HepG2 (cell line): ENCODE results near the gene SERPINI1. TPM values are rescaled to one million over a fixed set of nuclear protein-coding genes. Genes with fewer than 3 reads are reported as not detected.

ENCODE experiments used
- ATAC-seq: fragments of 200-7000 bp; cut with Tn5 transposase; 3 replicates; pipeline ENCODE4 v1.9.1; 2020; ENCODE audit warnings: mild to moderate bottlenecking, moderate library complexity
- Bru-seq: library from RNA; stranded (reverse); fragments of 400-500 nt; gene quantifications from one replicate; lab custom pipeline; 2021; lab: Mats Ljungman, UMichigan
- BruChase-seq, 2 experiments: library from RNA; stranded (reverse); fragments of 400-500 nt; gene quantifications; one replicate each; lab custom pipeline; 2021; lab: Mats Ljungman, UMichigan
- BruUV-seq: library from RNA; stranded (reverse); fragments of 400-500 nt; replicated peaks from 2 replicates; lab custom pipeline; 2021; lab: Mats Ljungman, UMichigan
- CTCF ChIA-PET: fragments of 300-600 bp; formaldehyde crosslinking; extraction: SDS; loops from one replicate; lab custom pipeline; 2021; ENCODE audit warnings: low total read pairs, inconsistent platforms, low intra/inter-chr PET ratio; lab: Yijun Ruan, JAX
- POLR2A ChIA-PET: fragments of 350-600 bp; sonication (Branson Sonifier 250); formaldehyde crosslinking; loops from one replicate; lab custom pipeline; 2020; ENCODE audit warnings: antibody characterized with exemption, inconsistent platforms; lab: Yijun Ruan, JAX
- DNase-seq: peaks from one replicate; pipeline ENCODE4 v3.0.0-alpha.2; 2015; ENCODE audit warnings: low spot score
- FAIRE-seq: peaks from 3 replicates; lab custom pipeline; 2011; peaks lifted over from hg19 to GRCh38; lab: Jason Lieb, UNC
- H2AFZ ChIP-seq: one replicate; pipeline ENCODE4 v1.6.1; 2011; ENCODE audit warnings: low read length, inconsistent platforms
- H3K27ac ChIP-seq: fragments of 300-600 bp; 3 replicates; pipeline ENCODE4 v1.8.0; 2011; ENCODE audit warnings: mixed run types, mild to moderate bottlenecking, mixed read lengths, low read length, inconsistent platforms; ENCODE audit not compliant: insufficient read depth; ENCODE audit errors: extremely low read length
- H3K27me3 ChIP-seq, 2 experiments: fragments of 200-600 bp in 1 of 2; 2 replicates in 1 of 2; 3 replicates in 1 of 2; pipeline versions ENCODE4 v1.6.0 to v1.8.0; 2011; ENCODE audit warnings: low read length in 2 of 2, mild to moderate bottlenecking in 2 of 2, moderate library complexity in 2 of 2, inconsistent platforms in 1 of 2; ENCODE audit not compliant: insufficient read depth in 2 of 2, control insufficient read depth in 1 of 2
- H3K36me3 ChIP-seq, 2 experiments: fragments of 200-600 bp in 1 of 2; replicated peaks in 1 of 2; 2 replicates in 1 of 2; 3 replicates in 1 of 2; pipeline versions ENCODE4 v1.5.1 to v1.8.0; 2011; ENCODE audit warnings: low read length in 2 of 2, inconsistent platforms in 1 of 2; ENCODE audit not compliant: insufficient read depth in 2 of 2, control insufficient read depth in 1 of 2
- H3K4me1 ChIP-seq: 2 replicates; pipeline ENCODE4 v1.5.1; 2012; ENCODE audit warnings: low read length, inconsistent platforms; ENCODE audit not compliant: insufficient read depth
- H3K4me2 ChIP-seq: 2 replicates; pipeline ENCODE4 v1.6.0; 2011; ENCODE audit warnings: low read depth, low read length, inconsistent platforms
- H3K4me3 ChIP-seq, 3 experiments: fragments of 200-600 bp in 1 of 3; sonication (generic), shearing (Covaris generic) in 1 of 3; replicated peaks in 1 of 3; 2 replicates each; pipeline ENCODE4 v1.5.1; 2011 to 2016; ENCODE audit warnings: low read length in 3 of 3, inconsistent platforms in 2 of 3, low read depth in 2 of 3, mild to moderate bottlenecking in 2 of 3, control low read depth in 1 of 3, mixed read lengths in 1 of 3; ENCODE audit not compliant: insufficient read depth in 1 of 3
- H3K79me2 ChIP-seq: one replicate; pipeline ENCODE4 v1.6.1; 2011; ENCODE audit warnings: low read length, inconsistent platforms; ENCODE audit not compliant: insufficient read depth
- H3K9ac ChIP-seq: 2 replicates; pipeline ENCODE4 v1.6.0; 2011; ENCODE audit warnings: mild to moderate bottlenecking, low read depth, low read length, inconsistent platforms; ENCODE audit not compliant: insufficient read depth
- H3K9me3 ChIP-seq: 2 replicates; pipeline ENCODE4 v1.5.1; 2012; ENCODE audit warnings: mild to moderate bottlenecking, low read length
- H4K20me1 ChIP-seq: 2 replicates; pipeline ENCODE4 v1.6.0; 2011; ENCODE audit warnings: inconsistent platforms, mild to moderate bottlenecking, low read length, moderate library complexity; ENCODE audit not compliant: insufficient read depth
- ASH2L ChIP-seq: fragments of 300-600, 200-600 bp; sonication (generic); IDR thresholded peaks from 2 replicates; pipeline ENCODE4 v1.7.0; 2017; ENCODE audit warnings: low read depth, mild to moderate bottlenecking, moderate library complexity, mixed read lengths, low read length; ENCODE audit not compliant: insufficient read length
- FOXA1 ChIP-seq, 2 experiments: fragments of 450-650 bp in 1 of 2; sonication (generic) in 1 of 2; formaldehyde crosslinking in 1 of 2; IDR thresholded peaks; 2 replicates each; pipeline versions ENCODE4 v1.4.0 to v1.6.1; 2016 to 2020; ENCODE audit warnings: missing genetic modification reagents in 1 of 2
- KDM3A ChIP-seq: IDR thresholded peaks from 2 replicates; pipeline ENCODE4 v1.6.1; 2018; ENCODE audit warnings: low read depth, missing compliant biosample characterization
- KDM6A ChIP-seq: IDR thresholded peaks from 2 replicates; pipeline ENCODE4 v1.6.1; 2016; ENCODE audit warnings: low read depth
- MIER3 ChIP-seq: IDR thresholded peaks from 2 replicates; pipeline ENCODE4 v1.6.1; 2016; ENCODE audit warnings: missing compliant biosample characterization, borderline replicate concordance
- ZNF567 ChIP-seq: sonication (generic); formaldehyde crosslinking; IDR thresholded peaks from 2 replicates; pipeline ENCODE4 v1.8.1; 2023; ENCODE audit warnings: mild to moderate bottlenecking, missing genetic modification reagents, borderline replicate concordance
- ZSCAN9 ChIP-seq: IDR thresholded peaks from 2 replicates; pipeline ENCODE4 v1.6.1; 2016; ENCODE audit warnings: borderline replicate concordance
- WGBS: methylation state at CpG from one replicate; pipeline ENCODE4 v1.1.6; 2017; ENCODE audit warnings: low lambda C conversion rate; 5-methylcytosine and 5-hydroxymethylcytosine counted together
- in situ Hi-C: cut with HindIII; loops from 2 replicates; pipeline ENCODE4 v1.10.0; 2017; ENCODE audit warnings: low pct_unique_long_range_greater_than_20kb; ENCODE audit not compliant: extremely low pct_ligation_motif_present
- intact Hi-C: fragments of 100-400 bp; cut with micrococcal nuclease; formaldehyde crosslinking; loops from one replicate; pipeline ENCODE4 v1.10.0; 2022; ENCODE audit not compliant: unreplicated experiment
- long read RNA-seq, 2 experiments: library from RNA in 1 of 2; library from polyadenylated mRNA in 1 of 2; stranded (forward) in 1 of 2; unstranded in 1 of 2; transcript quantifications; one replicate each; pipeline ENCODE4 v2.0.0, GENCODE V29; 2019 to 2022
- polyA minus RNA-seq, 3 experiments: library from RNA; depleted of rRNA, polyadenylated mRNA; stranded (reverse); fragments of >200 nt; gene quantifications; 2 replicates each; pipeline ENCODE4 v1.2.3, GENCODE V29; 2011; ENCODE audit warnings: low replicate concordance in 1 of 3
- polyA plus RNA-seq, 8 experiments: library from polyadenylated mRNA; depleted of rRNA in 3 of 8; stranded (reverse) in 7 of 8; unstranded in 1 of 8; fragments of >200 nt; fragmentation: Illumina TruSeq in 4 of 8; extraction: Trizol in 4 of 8; gene quantifications; 2 replicates each; pipeline versions ENCODE4 v1.2.1 to v1.2.3, GENCODE V29; 2011 to 2016; ENCODE audit warnings: low read depth in 4 of 8, missing spikeins in 1 of 8, mixed read lengths in 1 of 8; ENCODE audit not compliant: insufficient read depth in 1 of 8
- total RNA-seq, 5 experiments: library from RNA; depleted of rRNA; stranded (reverse); fragments of >200 nt; fragmentation: Illumina TruSeq; extraction: Trizol; gene quantifications; 2 replicates each; pipeline ENCODE4 v1.2.3, GENCODE V29; 2016; ENCODE audit warnings: low read depth in 1 of 5
- TF ChIP-seq, protein P1 (sequence below): sonication (generic); formaldehyde crosslinking; IDR thresholded peaks from 2 replicates; pipeline ENCODE4 v1.8.1; 2023; ENCODE audit warnings: mild to moderate bottlenecking, missing genetic modification reagents, borderline replicate concordance
- TF ChIP-seq, protein P2 (sequence below): sonication (generic); formaldehyde crosslinking; IDR thresholded peaks from 2 replicates; pipeline ENCODE4 v1.8.0; 2022; ENCODE audit warnings: missing genetic modification reagents, mild to moderate bottlenecking, moderate library complexity, borderline replicate concordance
- TF ChIP-seq, protein P3 (sequence below): sonication (generic); formaldehyde crosslinking; IDR thresholded peaks from 2 replicates; pipeline ENCODE4 v1.8.1; 2023; ENCODE audit warnings: mild to moderate bottlenecking, inconsistent platforms, moderate library complexity, missing genetic modification reagents, borderline replicate concordance

The SERPINI1 gene, protein sequence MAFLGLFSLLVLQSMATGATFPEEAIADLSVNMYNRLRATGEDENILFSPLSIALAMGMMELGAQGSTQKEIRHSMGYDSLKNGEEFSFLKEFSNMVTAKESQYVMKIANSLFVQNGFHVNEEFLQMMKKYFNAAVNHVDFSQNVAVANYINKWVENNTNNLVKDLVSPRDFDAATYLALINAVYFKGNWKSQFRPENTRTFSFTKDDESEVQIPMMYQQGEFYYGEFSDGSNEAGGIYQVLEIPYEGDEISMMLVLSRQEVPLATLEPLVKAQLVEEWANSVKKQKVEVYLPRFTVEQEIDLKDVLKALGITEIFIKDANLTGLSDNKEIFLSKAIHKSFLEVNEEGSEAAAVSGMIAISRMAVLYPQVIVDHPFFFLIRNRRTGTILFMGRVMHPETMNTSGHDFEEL
- 8.5 and 14.7 TPM in 2 replicates for total RNA-seq (2016; rRNA removed; fragmentation: Illumina TruSeq; extraction: Trizol)
- 1.0 and 1.9 TPM in 2 replicates for total RNA-seq (2016; cell fraction: cytosol; rRNA removed; fragmentation: Illumina TruSeq; extraction: Trizol; ENCODE audit: low read depth)
- total RNA-seq (2016; cell fraction: insoluble cytoplasmic fraction; rRNA removed; fragmentation: Illumina TruSeq; extraction: Trizol), result 7.8 and 17.4 TPM in 2 replicates
- 1.4 and 3.1 TPM in 2 replicates for total RNA-seq (2016; cell fraction: membrane; rRNA removed; fragmentation: Illumina TruSeq; extraction: Trizol)
- 13.6 and 13.9 TPM in 2 replicates for total RNA-seq (2016; cell fraction: nucleus; rRNA removed; fragmentation: Illumina TruSeq; extraction: Trizol)
- polyA plus RNA-seq (2011; rRNA removed), result 29.7 and 58.0 TPM in 2 replicates
- polyA plus RNA-seq (2011; cell fraction: cytosol; rRNA removed), result 18.1 and 23.0 TPM in 2 replicates
- 3.2 and 3.8 TPM in 2 replicates for polyA plus RNA-seq (2011; cell fraction: nucleus; rRNA removed)
- polyA plus RNA-seq (2012), result 11.2 and 25.4 TPM in 2 replicates
- 0.75 and 1.2 TPM in 2 replicates for polyA plus RNA-seq (2016; cell fraction: cytosol; fragmentation: Illumina TruSeq; extraction: Trizol; ENCODE audit: low read depth)
- 5.9 and 7.8 TPM in 2 replicates for polyA plus RNA-seq (2016; cell fraction: insoluble cytoplasmic fraction; fragmentation: Illumina TruSeq; extraction: Trizol; ENCODE audit: low read depth)
- 1.2 and 1.8 TPM in 2 replicates for polyA plus RNA-seq (2016; cell fraction: membrane; fragmentation: Illumina TruSeq; extraction: Trizol; ENCODE audit: low read depth)
- 12.4 and 19.9 TPM in 2 replicates for polyA plus RNA-seq (2016; cell fraction: nucleus; fragmentation: Illumina TruSeq; extraction: Trizol; ENCODE audit: insufficient read depth, low read depth)
- polyA minus RNA-seq (2011; rRNA and poly(A)+ RNA removed; ENCODE audit: low replicate concordance), result 1.8 and 7.1 TPM in 2 replicates
- 16.4 and 18.8 TPM in 2 replicates for polyA minus RNA-seq (2011; cell fraction: cytosol; rRNA and poly(A)+ RNA removed)
- polyA minus RNA-seq (2011; cell fraction: nucleus; rRNA and poly(A)+ RNA removed), result 12.2 and 14.2 TPM in 2 replicates
- percentile 47 among the genes with signal in this experiment for Bru-seq, nascent RNA
- BruChase-seq, experiment 1, labeled RNA remaining after a 6-hour chase, result percentile 35 among the genes with signal in this experiment
- percentile 41 among the genes with signal in this experiment for BruChase-seq, experiment 2, labeled RNA remaining after a 2-hour chase
- long read RNA-seq, experiment 1, transcript SERPINI1-202 (9 exons, 1,890 nt), result major isoform, 27 of 29 reads
- long read RNA-seq, experiment 1, partial matches to known transcripts, result 0 of 29 reads
- long read RNA-seq, experiment 1, other reads (novel, unspliced or antisense), result 2 of 29 reads
- long read RNA-seq, experiment 2, transcript SERPINI1-202 (9 exons, 1,890 nt), result major isoform, 14 of 19 reads
- long read RNA-seq, experiment 2, partial matches to known transcripts, result 2 of 19 reads
- long read RNA-seq, experiment 2, other reads (novel, unspliced or antisense), result 2 of 19 reads

GRCh38 chr3:167735233-167736138, at the start of gene SERPINI1:
SERPINI1 (plus strand) TSS chr3:167735721; CDS start chr3:167789129, 53,408 bp downstream.
- no peaks in the 10 kb centered on the region for H3K36me3 ChIP-seq
- peaks cover 0 to 4% of the 10 kb centered on the region in 2 experiments; a peak in 1 of 5 replicates for H3K27me3 ChIP-seq
- ChIA-PET CTCF (no interaction called here), POLR2A (interaction anchor here (0.7 to 1.4 kb wide), 5 partner anchors 11 to 147 kb away, joined by 3 to 4 read pairs (median 3); no protein-coding TSS in a partner anchor)
- peaks cover 14% of the 10 kb centered on the region for H4K20me1 ChIP-seq
- H3K9me3 ChIP-seq, result no peaks in the 10 kb centered on the region
- peaks cover 59% of the 10 kb centered on the region for H3K79me2 ChIP-seq
- BruUV-seq, result no TSS peak
- H3K4me2 ChIP-seq, result peak within 1 kb of the TSS; percentile 76
- WGBS, result under 1% methylated on average over 29 of the region's 37 CpGs
- peaks cover 69% of the 10 kb centered on the region for H3K4me1 ChIP-seq
- intact Hi-C loops (loop anchor here (2.0 to 10.0 kb wide), 4 partner anchors 38 to 359 kb away; partner anchors contain the start of gene GOLIM4), in situ Hi-C loops (no loop called here)
- FAIRE-seq, result peak; percentile 56
- peak within 1 kb of the TSS; percentile 88 for H2AFZ ChIP-seq
- peak within 1 kb of the TSS; percentile 95 to 98 (median 98) for H3K4me3 ChIP-seq
- peak within 1 kb of the TSS; percentile 84 for H3K9ac ChIP-seq
- peak; percentile 89 for DNase-seq
- ATAC-seq, result peak; percentile 84
- H3K27ac ChIP-seq, result peak within 1 kb of the TSS; percentile 97
- TF ChIP-seq KDM6A (CRISPR knock-in tag) (no peak), ASH2L (peak; percentile 58), FOXA1 (IDR thresholded peaks at IDR 0.05) (no peak), FOXA1 (CRISPR knock-in tag; IDR thresholded peaks at IDR 0.05) (no peak), ZNF567 (CRISPR knock-in tag) (0 out of 2 replicates have a peak, but pooled peaks have one; percentile 61), MIER3 (CRISPR knock-in tag) (peak; percentile 67; the same call in 1 of the 2 replicates), KDM3A (CRISPR knock-in tag) (no peak), ZSCAN9 (CRISPR knock-in tag) (0 out of 2 replicates have a peak, but pooled peaks have one; percentile 21)
- TF ChIP-seq, protein P1, sequence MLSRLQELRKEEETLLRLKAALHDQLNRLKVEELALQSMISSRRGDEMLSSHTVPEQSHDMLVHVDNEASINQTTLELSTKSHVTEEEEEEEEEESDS (CRISPR knock-in tag), result no peak
- TF ChIP-seq, protein P2, sequence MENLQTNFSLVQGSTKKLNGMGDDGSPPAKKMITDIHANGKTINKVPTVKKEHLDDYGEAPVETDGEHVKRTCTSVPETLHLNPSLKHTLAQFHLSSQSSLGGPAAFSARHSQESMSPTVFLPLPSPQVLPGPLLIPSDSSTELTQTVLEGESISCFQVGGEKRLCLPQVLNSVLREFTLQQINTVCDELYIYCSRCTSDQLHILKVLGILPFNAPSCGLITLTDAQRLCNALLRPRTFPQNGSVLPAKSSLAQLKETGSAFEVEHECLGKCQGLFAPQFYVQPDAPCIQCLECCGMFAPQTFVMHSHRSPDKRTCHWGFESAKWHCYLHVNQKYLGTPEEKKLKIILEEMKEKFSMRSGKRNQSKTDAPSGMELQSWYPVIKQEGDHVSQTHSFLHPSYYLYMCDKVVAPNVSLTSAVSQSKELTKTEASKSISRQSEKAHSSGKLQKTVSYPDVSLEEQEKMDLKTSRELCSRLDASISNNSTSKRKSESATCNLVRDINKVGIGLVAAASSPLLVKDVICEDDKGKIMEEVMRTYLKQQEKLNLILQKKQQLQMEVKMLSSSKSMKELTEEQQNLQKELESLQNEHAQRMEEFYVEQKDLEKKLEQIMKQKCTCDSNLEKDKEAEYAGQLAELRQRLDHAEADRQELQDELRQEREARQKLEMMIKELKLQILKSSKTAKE (CRISPR knock-in tag), result no peak
- TF ChIP-seq, protein P3, sequence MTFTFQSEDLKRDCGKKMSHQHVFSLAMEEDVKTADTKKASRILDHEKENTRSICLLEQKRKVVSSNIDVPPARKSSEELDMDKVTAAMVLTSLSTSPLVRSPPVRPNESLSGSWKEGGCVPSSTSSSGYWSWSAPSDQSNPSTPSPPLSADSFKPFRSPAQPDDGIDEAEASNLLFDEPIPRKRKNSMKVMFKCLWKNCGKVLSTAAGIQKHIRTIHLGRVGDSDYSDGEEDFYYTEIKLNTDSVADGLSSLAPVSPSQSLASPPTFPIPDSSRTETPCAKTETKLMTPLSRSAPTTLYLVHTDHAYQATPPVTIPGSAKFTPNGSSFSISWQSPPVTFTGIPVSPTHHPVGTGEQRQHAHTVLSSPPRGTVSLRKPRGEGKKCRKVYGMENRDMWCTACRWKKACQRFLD (CRISPR knock-in tag), result no peak
